Activated T-helper 1 cell treated with anti-CD3 and anti-CD28 coated beads, Interleukin-12 subunit alpha, Interleukin-12 subunit beta, Interleukin-2, Interleukin-4 antibody, amounts not matched to agents 30 ng/mL and 10 ng/mL and 1 ng/mL, durations not matched to agents 14 hours and 24 hours and 36 hours (primary cell): ENCODE results near the gene ANKRD16. TPM values are rescaled to one million over a fixed set of nuclear protein-coding genes. Genes with fewer than 3 reads are reported as not detected.

Source experiments
- DNase-seq: peaks from one replicate; pipeline ENCODE4 v3.0.0; 2021; ENCODE audit warnings: low spot score
- H3K27ac Mint-ChIP-seq: one replicate; pipeline ENCODE4 v1.8.0; 2021; ENCODE audit warnings: mild to moderate bottlenecking, mixed read lengths
- H3K27me3 Mint-ChIP-seq: one replicate; pipeline ENCODE4 v1.8.0; 2022; ENCODE audit warnings: mild to moderate bottlenecking, moderate library complexity, mixed read lengths; ENCODE audit not compliant: insufficient read depth
- H3K36me3 Mint-ChIP-seq: one replicate; pipeline ENCODE4 v1.8.0; 2021; ENCODE audit warnings: low read depth, mixed read lengths
- H3K4me1 Mint-ChIP-seq: one replicate; pipeline ENCODE4 v1.8.0; 2021; ENCODE audit warnings: low read depth, mixed read lengths
- H3K4me3 Mint-ChIP-seq: one replicate; pipeline ENCODE4 v1.8.0; 2021; ENCODE audit warnings: mild to moderate bottlenecking, moderate library complexity, mixed read lengths
- H3K9me3 Mint-ChIP-seq: one replicate; pipeline ENCODE4 v1.8.0; 2021; ENCODE audit warnings: mixed read lengths
- intact Hi-C: fragments of 100-400 bp; cut with micrococcal nuclease; formaldehyde crosslinking; loops from one replicate; pipeline ENCODE4 v1.15.1; 2024
- total RNA-seq: library from RNA; stranded (reverse); gene quantifications from 2 replicates; pipeline ENCODE4 v1.2.3, GENCODE V29; 2022

Gene ANKRD16
- total RNA-seq, 1 donor from 2014 or later, result 11.3 TPM

DNA sequence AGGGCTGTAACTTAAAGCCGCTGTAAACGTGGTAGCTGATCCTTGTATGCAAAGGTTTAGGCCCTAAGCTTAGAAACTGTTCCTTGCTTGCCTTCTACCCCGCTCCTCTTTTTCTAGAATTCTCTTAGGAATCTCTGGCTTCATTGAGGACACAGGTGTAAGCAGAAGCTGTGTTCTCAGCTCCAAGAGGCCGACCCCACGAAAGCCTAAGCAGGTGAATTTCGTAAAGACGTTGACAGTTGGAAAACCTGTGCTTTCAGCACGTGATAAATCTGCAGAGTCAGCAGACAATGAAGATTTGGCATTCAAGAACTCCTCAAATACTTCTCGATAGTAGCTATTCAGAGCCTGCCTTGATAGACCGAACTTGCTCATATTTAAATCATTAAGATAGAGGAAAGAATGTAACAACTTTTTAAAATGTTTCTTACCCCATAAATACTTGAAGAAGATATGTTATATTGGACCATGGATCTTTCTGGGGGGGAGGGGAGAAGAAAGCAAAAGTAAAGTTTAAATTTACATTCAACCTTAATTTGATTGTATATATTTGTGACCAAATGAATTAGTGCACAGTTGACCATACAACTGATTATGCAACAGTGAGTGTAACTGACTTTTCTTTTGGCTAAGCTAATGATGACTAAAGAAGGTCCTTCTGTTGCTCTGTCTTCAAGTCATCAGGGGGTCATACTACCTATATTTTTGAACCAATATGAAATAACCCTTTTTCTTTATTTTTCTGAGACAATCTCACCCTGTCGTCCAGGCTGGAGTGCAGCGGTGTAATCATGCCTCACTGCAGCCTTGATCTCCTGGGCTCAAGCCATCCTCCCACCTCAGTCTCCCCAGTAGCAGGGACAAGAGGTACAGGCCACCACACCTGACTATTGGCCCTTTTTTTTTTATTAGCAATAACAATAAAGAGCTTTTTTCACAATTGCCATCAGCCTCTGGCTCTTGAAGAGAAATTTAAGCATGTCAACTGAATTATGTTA is 75.3 kb downstream of the ANKRD16 start:
- Mint-ChIP-seq H3K4me1 (peaks cover 67% of the 10 kb centered on the region), H3K9me3 (no peaks in the 10 kb centered on the region), H3K36me3 (peaks cover 15% of the 10 kb centered on the region), H3K27me3 (no peaks in the 10 kb centered on the region), H3K27ac (peak overlapping the region; percentile 91), H3K4me3 (peak overlapping the region; percentile 91)
- intact Hi-C loops, result loop anchor here (1.0 to 10.0 kb wide), 9 partner anchors 59 to 990 kb away; partner anchors contain the start of genes AKR1E2 and RBM17
- DNase-seq, result no peak

DNA sequence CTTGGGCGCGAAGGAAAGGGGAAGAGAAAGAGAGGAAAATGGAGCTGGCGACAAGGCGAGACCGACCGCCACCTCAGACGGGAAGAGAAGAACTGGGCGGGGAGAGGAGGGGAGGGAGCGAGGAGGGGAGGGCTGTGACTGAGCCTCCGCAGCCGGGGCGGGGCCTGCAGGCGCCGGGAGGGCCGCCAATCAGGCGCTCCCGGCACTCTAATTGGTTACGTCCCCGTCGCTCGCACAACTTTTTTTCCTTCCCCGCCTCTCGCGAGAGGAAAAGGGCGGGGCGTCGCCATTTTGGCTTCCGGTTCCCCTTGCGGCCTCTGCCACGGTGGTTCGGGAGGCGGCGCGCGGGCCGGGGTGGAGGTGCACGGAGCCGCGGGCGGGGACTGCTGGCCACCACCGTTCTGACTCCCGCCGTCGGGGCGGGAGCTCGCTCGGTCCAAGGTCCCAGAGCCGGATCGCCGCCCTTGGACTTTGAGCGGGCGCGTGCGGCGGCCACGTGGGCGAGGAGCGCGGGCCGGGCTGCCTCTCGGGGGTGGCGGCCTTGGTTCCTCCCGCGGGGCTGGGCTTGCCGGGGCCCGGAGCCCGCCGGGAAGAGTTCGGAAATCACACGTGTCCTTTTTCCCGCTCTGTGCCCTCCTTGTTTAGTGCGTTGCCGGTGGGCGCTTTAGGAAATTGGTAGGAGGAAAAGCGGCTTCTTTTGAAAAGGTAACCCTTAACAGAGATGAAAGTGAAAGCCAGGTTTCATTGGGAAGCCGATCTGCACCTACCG is 76.2 kb downstream of the ANKRD16 start, which contains the start of gene GDI2:
TSS of gene GDI2 (minus strand) at position 94 of the 769 bp plus-strand sequence. CDS start 176 bp downstream, outside the sequence.
- Mint-ChIP-seq H3K4me3 (peak within 1 kb of the TSS; percentile 95), H3K9me3 (no peaks in the 10 kb centered on the region), H3K4me1 (peaks cover 69% of the 10 kb centered on the region), H3K36me3 (peaks cover 20% of the 10 kb centered on the region), H3K27me3 (no peaks in the 10 kb centered on the region), H3K27ac (peak within 1 kb of the TSS; percentile 91)
- DNase-seq, result peak; percentile 97
- intact Hi-C loops, result loop anchor here (1.0 to 10.0 kb wide), 13 partner anchors 33 to 989 kb away; partner anchors contain the start of genes AKR1E2, FBH1, RBM17 and TASOR2

DNA sequence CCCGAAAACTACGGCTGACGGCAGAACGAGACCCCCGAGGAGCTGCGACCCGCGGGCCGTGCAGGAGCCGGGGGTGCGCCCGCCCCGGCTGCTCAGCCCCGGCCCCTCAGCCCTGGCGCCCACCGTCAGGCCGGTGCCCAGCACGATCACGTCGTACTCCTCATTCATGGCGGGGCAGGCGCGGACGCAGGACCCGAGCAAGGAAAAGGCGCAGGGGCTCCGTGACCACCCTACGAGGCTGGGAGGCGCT is 76.7 kb downstream of the ANKRD16 start:
- Mint-ChIP-seq H3K4me3 (peak overlapping the region; percentile 91), H3K36me3 (peaks cover 20% of the 10 kb centered on the region), H3K4me1 (peaks cover 68% of the 10 kb centered on the region), H3K27ac (peak overlapping the region; percentile 91), H3K9me3 (no peaks in the 10 kb centered on the region), H3K27me3 (no peaks in the 10 kb centered on the region)
- no peak for DNase-seq
- intact Hi-C loops, result loop anchor here (1.0 to 10.0 kb wide), 12 partner anchors 34 to 988 kb away; partner anchors contain the start of genes AKR1E2, FBH1, RBM17 and TASOR2

DNA sequence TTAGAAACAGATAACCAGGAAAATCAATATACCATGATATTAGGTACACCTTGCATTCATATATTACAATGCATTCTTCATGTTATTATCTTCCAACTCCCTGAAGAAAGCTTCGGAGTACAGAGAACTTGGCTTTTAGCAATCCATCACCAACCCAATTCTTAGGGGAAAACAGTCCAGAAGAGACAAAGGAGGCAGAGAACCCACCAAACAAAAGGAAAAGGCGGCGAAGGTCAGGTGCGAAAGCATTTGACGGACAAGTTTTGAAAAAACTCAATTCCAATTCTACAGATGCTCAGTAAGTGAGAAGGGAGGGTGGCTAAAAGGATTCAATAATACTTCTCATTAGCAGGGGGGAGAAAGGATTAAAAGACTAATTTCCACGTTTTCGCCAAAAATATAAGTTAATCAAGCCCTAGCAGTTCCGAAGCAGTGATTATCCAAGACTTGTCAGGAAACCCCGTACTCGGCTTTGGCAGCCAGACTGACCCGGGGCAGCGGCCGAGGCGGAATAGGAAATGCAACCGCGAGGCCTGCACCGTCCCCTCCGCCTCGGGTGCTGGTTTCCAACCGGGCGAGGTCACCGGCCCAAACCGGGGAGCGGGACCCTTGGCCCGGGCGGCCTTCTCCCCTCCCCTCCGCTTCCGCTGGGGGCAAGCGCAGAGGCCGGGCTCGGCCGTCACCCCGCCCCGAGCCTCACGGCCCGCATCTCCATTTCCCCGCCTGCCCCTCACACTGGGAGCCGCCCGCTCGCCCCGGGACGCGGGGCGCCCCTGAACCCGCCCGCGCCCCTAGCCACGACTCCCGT is 77.2 kb downstream of the ANKRD16 start:
- DNase-seq, result peak; percentile 50
- Mint-ChIP-seq H3K4me3 (peak overlapping the region; percentile 95), H3K9me3 (no peaks in the 10 kb centered on the region), H3K4me1 (peaks cover 66% of the 10 kb centered on the region), H3K36me3 (peaks cover 22% of the 10 kb centered on the region), H3K27me3 (no peaks in the 10 kb centered on the region), H3K27ac (peak overlapping the region; percentile 87)
- intact Hi-C loops, result loop anchor here (1.0 to 10.0 kb wide), 12 partner anchors 34 to 988 kb away; partner anchors contain the start of genes AKR1E2, FBH1, RBM17 and TASOR2

Other genes starting within 250 kb of the ANKRD16 start
- 12.7 and 14.6 TPM in 2 replicates for gene ASB13, start 223.3 kb downstream of the ANKRD16 start, total RNA-seq
- 89.2 and 90.9 TPM in 2 replicates for gene TASOR2, start 205.1 kb downstream of the ANKRD16 start, total RNA-seq
- 288 and 290 TPM in 2 replicates for gene GDI2, start 76.5 kb downstream of the ANKRD16 start, total RNA-seq
- gene FBH1, start 350 bp upstream of the ANKRD16 start, total RNA-seq, result 66.9 and 70.6 TPM in 2 replicates
- 23.4 and 24.4 TPM in 2 replicates for gene IL15RA, start 87.7 kb upstream of the ANKRD16 start, total RNA-seq
- 1,237 and 1,254 TPM in 2 replicates for gene IL2RA, start 172.5 kb upstream of the ANKRD16 start, total RNA-seq
- gene RBM17, start 199.1 kb upstream of the ANKRD16 start, total RNA-seq, result 265 and 283 TPM in 2 replicates